Neutrophil (primary cell): ENCODE measurements around the gene BHLHE23.

Experiments used
- H3K27ac ChIP-seq: fragments of 200-600 bp; sonication (generic); 2 replicates; pipeline ENCODE4 v1.5.1; 2016; ENCODE audit warnings: mild to moderate bottlenecking, moderate library complexity
- H3K27me3 ChIP-seq: fragments of 200-600 bp; sonication (generic); 2 replicates; pipeline ENCODE4 v1.6.0; 2016; ENCODE audit warnings: mild to moderate bottlenecking
- H3K36me3 ChIP-seq: fragments of 200-600 bp; sonication (generic); 2 replicates; pipeline ENCODE4 v1.5.1; 2017
- H3K4me1 ChIP-seq, 2 experiments: fragments of 200-600 bp in 1 of 2; sonication (generic) in 1 of 2; 1 replicate in 1 of 2; 2 replicates in 1 of 2; pipeline versions ENCODE4 v1.5.1 to v1.6.1; 2013 to 2016; ENCODE audit warnings: low read depth in 1 of 2, low read length in 1 of 2, mild to moderate bottlenecking in 1 of 2, moderate library complexity in 1 of 2; ENCODE audit not compliant: control insufficient read depth in 1 of 2, insufficient read depth in 1 of 2
- H3K4me3 ChIP-seq, 2 experiments: fragments of 200-600 bp in 1 of 2; sonication (generic) in 1 of 2; 1 replicate in 1 of 2; 2 replicates in 1 of 2; pipeline ENCODE4 v1.5.1; 2013 to 2016; ENCODE audit warnings: low read depth in 1 of 2, low read length in 1 of 2, mild to moderate bottlenecking in 1 of 2, moderate library complexity in 1 of 2
- H3K9me3 ChIP-seq: fragments of 200-600 bp; sonication (generic); 2 replicates; pipeline ENCODE4 v1.5.1; 2016
- TF ChIP-seq, protein P1 (sequence below): fragments of 200-600 bp; sonication (generic); IDR thresholded peaks from 2 replicates; pipeline ENCODE4 v1.5.1; 2016; ENCODE audit warnings: antibody characterized with exemption

BHLHE23 gene

DNA sequence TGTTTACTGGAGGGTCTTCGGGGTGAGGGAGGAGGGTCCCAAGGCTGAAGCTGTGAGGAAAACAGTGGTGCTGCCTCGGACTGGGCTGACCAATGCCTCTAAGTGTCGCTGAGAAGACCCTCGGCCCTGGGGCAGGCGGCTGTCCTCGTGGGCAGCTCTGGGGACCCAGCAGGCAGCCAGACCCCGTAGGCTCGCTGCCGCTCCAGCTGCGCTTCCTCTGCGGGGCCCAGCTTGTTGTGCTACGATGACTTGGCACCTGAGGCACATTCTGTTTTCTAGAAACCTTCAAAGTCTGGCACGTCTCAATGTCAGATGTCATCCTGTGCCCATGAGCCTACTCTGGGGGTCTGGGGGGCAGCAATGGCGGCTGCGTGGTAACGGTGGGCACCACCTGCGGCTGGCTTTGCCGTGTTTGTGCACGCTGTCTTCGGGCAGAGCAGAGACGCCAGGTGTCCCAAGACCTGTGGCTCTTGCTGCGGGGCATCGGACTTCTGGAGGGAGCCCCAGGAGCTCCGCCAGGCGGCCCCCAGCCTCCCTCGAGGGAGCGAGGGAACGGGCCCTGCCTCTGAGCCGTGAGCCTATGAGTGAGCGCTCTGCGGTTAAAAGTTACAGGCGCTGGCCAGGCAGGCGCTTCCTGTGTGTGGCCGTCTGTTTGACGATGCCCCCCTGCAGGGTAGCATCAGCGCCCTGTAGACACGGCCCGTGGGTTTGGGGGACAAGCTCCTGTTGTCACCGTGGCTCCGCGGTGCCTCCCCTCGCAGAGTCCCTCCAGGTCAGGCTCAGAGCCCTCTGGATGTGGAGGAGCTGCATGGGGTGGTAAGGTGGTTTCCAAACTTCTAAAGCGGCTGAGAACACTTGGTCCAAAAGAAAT lies 47.4 kb downstream of the BHLHE23 start:
- Histone ChIP-seq H3K9me3 (no peaks in the 10 kb centered on the region), H3K36me3 (peaks cover 16% of the 10 kb centered on the region), H3K4me3 (no peak overlapping the region), H3K27me3 (no peaks in the 10 kb centered on the region), H3K27ac (no peak overlapping the region), H3K4me1 (peaks cover 4 to 7% of the 10 kb centered on the region in 2 experiments)
- TF ChIP-seq, protein P1, sequence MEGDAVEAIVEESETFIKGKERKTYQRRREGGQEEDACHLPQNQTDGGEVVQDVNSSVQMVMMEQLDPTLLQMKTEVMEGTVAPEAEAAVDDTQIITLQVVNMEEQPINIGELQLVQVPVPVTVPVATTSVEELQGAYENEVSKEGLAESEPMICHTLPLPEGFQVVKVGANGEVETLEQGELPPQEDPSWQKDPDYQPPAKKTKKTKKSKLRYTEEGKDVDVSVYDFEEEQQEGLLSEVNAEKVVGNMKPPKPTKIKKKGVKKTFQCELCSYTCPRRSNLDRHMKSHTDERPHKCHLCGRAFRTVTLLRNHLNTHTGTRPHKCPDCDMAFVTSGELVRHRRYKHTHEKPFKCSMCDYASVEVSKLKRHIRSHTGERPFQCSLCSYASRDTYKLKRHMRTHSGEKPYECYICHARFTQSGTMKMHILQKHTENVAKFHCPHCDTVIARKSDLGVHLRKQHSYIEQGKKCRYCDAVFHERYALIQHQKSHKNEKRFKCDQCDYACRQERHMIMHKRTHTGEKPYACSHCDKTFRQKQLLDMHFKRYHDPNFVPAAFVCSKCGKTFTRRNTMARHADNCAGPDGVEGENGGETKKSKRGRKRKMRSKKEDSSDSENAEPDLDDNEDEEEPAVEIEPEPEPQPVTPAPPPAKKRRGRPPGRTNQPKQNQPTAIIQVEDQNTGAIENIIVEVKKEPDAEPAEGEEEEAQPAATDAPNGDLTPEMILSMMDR, result no peak

DNA sequence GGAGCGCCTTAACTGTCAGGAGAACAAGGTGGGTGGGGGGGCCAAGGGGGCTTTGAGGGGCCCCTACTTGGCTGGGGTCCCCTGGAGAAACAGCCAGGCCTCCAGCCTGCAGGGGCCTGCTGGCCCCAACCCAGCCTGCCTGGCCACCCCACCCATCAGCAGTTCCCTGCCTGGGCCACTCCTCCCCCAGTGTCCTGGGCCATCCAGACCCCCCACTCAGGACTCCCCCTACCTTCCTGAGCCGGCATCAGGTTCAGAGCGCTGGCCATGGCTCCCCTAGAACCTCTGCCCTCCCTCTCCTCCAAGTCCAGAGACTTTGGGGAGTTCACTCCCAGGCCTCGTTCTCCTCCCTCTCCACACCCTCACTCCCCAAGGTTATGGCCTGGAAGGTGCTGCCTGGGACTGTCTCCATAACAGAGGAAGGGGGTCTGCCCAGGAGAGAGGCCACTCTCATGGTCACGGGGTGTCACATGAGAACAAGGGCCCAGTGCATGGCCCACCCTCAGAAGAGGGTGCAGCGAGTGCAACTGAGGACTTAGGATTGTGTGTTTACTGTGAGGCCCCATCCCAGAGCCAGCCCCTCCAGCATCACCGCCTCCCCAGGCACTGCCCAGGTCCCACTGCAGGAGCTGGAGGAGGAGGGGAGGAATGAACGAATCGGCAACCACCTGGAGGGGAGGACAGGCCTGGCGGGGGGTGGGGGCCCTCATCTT lies 48.2 kb downstream of the BHLHE23 start:
- Histone ChIP-seq H3K4me3 (no peak overlapping the region), H3K27me3 (no peaks in the 10 kb centered on the region)
- TF ChIP-seq, protein P1, result no peak

DNA sequence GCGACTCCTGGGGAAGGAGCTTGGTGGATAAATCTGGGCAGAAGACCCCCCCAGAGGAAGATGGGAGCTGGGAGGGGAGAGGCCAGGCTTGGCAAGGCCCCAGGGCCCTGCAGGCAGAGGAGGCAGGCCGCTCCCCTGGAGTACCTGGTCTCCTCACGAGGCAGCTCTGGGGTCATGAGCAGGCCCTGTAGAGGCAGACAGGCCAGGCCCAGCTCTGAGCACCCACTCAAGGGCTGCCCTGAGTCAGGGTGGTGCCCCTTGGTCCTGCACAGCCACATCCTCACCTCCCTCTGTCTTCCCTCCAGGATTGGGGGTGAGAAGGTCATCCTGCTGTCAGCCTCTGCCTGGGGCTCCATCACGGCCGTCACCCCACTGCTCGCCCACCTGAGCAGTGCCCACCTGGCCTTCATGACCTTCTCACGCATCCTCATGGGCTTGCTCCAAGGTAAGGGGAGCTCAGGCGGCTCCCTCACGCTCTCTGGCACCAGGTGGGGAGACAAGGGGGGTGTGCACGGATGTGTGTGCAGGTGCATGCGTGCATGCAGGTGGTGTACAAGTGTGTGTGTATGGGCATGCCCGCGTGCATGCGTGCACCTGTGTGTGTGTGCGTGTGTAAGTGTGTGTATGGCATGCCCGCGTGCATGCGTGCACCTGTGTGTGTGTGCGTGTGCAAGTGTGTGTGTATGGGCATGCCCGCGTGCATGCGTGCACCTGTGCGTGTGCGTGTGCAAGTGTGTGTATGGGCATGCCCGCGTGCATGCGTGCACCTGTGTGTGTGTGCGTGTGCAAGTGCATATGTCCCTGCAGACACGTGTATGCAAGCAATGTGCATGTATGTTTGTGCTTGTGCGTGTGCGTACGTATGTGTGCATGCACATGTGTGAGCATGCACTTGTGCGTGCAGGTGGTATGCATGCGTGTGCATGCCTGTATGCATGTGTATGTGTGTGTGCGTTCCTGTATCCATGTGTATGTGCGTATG lies 49.3 kb downstream of the BHLHE23 start:
- Histone ChIP-seq H3K27me3 (no peaks in the 10 kb centered on the region), H3K4me1 (peaks cover 23 to 25% of the 10 kb centered on the region in 2 experiments), H3K4me3 (no peak overlapping the region), H3K9me3 (no peaks in the 10 kb centered on the region), H3K36me3 (peaks cover 4% of the 10 kb centered on the region), H3K27ac (no peak overlapping the region)
- TF ChIP-seq, protein P1, result no peak

More for the DNA sequence above, 48.2 kb downstream of the BHLHE23 start:
- peaks cover 8% of the 10 kb centered on the region for H3K36me3 ChIP-seq
- H3K27ac ChIP-seq, result no peak overlapping the region
- H3K4me1 ChIP-seq, result peaks cover 12 to 15% of the 10 kb centered on the region in 2 experiments
- H3K9me3 ChIP-seq, result no peaks in the 10 kb centered on the region

DNA sequence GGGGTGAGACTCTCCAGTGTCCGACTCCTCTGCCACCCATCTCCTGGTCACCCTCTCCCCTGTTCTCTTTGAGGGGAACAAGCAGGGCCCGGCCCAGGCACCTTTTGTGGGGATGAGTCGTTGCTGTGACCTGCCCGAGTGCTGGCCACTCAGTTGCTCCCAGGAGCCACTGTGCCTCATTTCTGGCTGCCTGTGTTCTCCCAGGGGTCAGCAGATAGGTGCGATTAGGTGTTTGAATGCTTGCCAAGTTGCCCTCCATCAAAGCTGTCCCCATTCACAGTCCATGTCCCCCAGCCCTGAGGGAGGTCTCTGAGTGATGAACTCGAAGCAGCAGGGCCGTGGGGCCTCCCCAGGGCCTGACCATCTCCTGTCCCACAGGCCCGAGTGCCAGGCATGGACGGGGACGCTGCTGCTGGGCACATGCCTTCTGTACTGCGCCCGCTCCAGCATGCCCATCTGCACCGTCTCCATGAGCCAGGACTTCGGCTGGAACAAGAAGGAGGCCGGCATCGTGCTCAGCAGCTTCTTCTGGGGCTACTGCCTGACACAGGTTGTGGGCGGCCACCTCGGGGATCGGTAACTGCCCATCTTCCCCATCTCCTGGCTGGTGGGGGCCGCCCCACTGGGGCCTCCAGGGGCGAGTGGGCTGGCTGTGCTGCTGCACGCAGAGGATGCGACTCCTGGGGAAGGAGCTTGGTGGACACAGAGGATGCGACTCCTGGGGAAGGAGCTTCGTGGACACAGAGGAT lies 50.2 kb downstream of the BHLHE23 start:
- TF ChIP-seq, protein P1, result no peak
- H3K27ac ChIP-seq, result no peak overlapping the region
- no peaks in the 10 kb centered on the region for H3K9me3 ChIP-seq
- no peaks in the 10 kb centered on the region for H3K36me3 ChIP-seq
- H3K4me3 ChIP-seq, result no peak overlapping the region
- no peaks in the 10 kb centered on the region for H3K27me3 ChIP-seq
- peaks cover 31 to 34% of the 10 kb centered on the region in 2 experiments for H3K4me1 ChIP-seq
